ENCODE results near the gene TNNT2. TPM values are rescaled to one million over a fixed set of nuclear protein-coding genes. Genes with fewer than 3 reads are reported as not detected.

TNNT2 gene
- total RNA-seq, 1 donor, result not detected

GRCh38 chr1:201346337-201346939 lies 31.0 kb downstream of the TNNT2 start:
- no peaks in the 10 kb centered on the region for H3K4me1 ChIP-seq (ENCODE audit: insufficient read depth, low read length)
- peak; percentile 91 for DNase-seq (ENCODE audit: insufficient read length, low spot score, missing footprints)
- H3K9me3 ChIP-seq (ENCODE audit: low read depth, low read length), result peaks cover 4% of the 10 kb centered on the region
- peaks cover 15% of the 10 kb centered on the region for H3K27me3 ChIP-seq (ENCODE audit: insufficient read depth, low read length)
- H3K4me2 ChIP-seq (ENCODE audit: insufficient read depth, low read length), result no peak overlapping the region
- no peaks in the 10 kb centered on the region for H3K79me2 ChIP-seq (ENCODE audit: insufficient read depth, low read length)
- no peaks in the 10 kb centered on the region for H4K20me1 ChIP-seq (ENCODE audit: insufficient read depth, low read length)
- no peaks in the 10 kb centered on the region for H3K36me3 ChIP-seq (ENCODE audit: insufficient read depth, low read length)
- H2AFZ ChIP-seq (ENCODE audit: low read length), result peak overlapping the region; percentile 47
- TF ChIP-seq CTCF (IDR thresholded peaks at IDR 0.05; ENCODE audit: extremely low read depth, low read depth, low read length), result peak; percentile 87
- H3K27ac ChIP-seq (ENCODE audit: low read depth, low read length), result no peak overlapping the region
- no peak overlapping the region for H3K4me3 ChIP-seq (ENCODE audit: insufficient read depth, low read length)

GRCh38 chr1:201345081-201345355 lies 32.5 kb downstream of the TNNT2 start:
- no peaks in the 10 kb centered on the region for H3K79me2 ChIP-seq (ENCODE audit: insufficient read depth, low read length)
- no peak for DNase-seq (ENCODE audit: insufficient read length, low spot score, missing footprints)
- H3K36me3 ChIP-seq (ENCODE audit: insufficient read depth, low read length), result no peaks in the 10 kb centered on the region
- H3K4me2 ChIP-seq (ENCODE audit: insufficient read depth, low read length), result no peak overlapping the region
- H3K27me3 ChIP-seq (ENCODE audit: insufficient read depth, low read length), result peaks cover 28% of the 10 kb centered on the region
- no peaks in the 10 kb centered on the region for H3K4me1 ChIP-seq (ENCODE audit: insufficient read depth, low read length)
- H4K20me1 ChIP-seq (ENCODE audit: insufficient read depth, low read length), result no peaks in the 10 kb centered on the region
- no peak overlapping the region for H3K27ac ChIP-seq (ENCODE audit: low read depth, low read length)
- H3K4me3 ChIP-seq (ENCODE audit: insufficient read depth, low read length), result no peak overlapping the region
- no peak for TF ChIP-seq CTCF (IDR thresholded peaks at IDR 0.05; ENCODE audit: extremely low read depth, low read depth, low read length)
- H2AFZ ChIP-seq (ENCODE audit: low read length), result no peak overlapping the region
- peaks cover 8% of the 10 kb centered on the region for H3K9me3 ChIP-seq (ENCODE audit: low read depth, low read length)

GRCh38 chr1:201344206-201345080 lies 33.0 kb downstream of the TNNT2 start:
- no peak for DNase-seq (ENCODE audit: insufficient read length, low spot score, missing footprints)
- Histone ChIP-seq H4K20me1 (ENCODE audit: insufficient read depth, low read length) (no peaks in the 10 kb centered on the region), H3K9me3 (ENCODE audit: low read depth, low read length) (peaks cover 8% of the 10 kb centered on the region), H3K36me3 (ENCODE audit: insufficient read depth, low read length) (no peaks in the 10 kb centered on the region), H3K4me2 (ENCODE audit: insufficient read depth, low read length) (no peak overlapping the region), H3K79me2 (ENCODE audit: insufficient read depth, low read length) (no peaks in the 10 kb centered on the region), H3K4me1 (ENCODE audit: insufficient read depth, low read length) (no peaks in the 10 kb centered on the region), H2AFZ (ENCODE audit: low read length) (no peak overlapping the region), H3K27ac (ENCODE audit: low read depth, low read length) (no peak overlapping the region), H3K4me3 (ENCODE audit: insufficient read depth, low read length) (no peak overlapping the region), H3K27me3 (ENCODE audit: insufficient read depth, low read length) (peaks cover 28% of the 10 kb centered on the region)
- no peak for TF ChIP-seq CTCF (IDR thresholded peaks at IDR 0.05; ENCODE audit: extremely low read depth, low read depth, low read length)

GRCh38 chr1:201341377-201341776 lies 36.1 kb downstream of the TNNT2 start:
- no peak for DNase-seq (ENCODE audit: insufficient read length, low spot score, missing footprints)
- H3K27me3 ChIP-seq (ENCODE audit: insufficient read depth, low read length), result peaks cover 31% of the 10 kb centered on the region

More at GRCh38 chr1:201341377-201341776, 36.1 kb downstream of the TNNT2 start:
- Histone ChIP-seq H3K27ac (ENCODE audit: low read depth, low read length) (no peak overlapping the region), H3K9me3 (ENCODE audit: low read depth, low read length) (peaks cover 8% of the 10 kb centered on the region), H3K79me2 (ENCODE audit: insufficient read depth, low read length) (no peaks in the 10 kb centered on the region), H2AFZ (ENCODE audit: low read length) (no peak overlapping the region), H3K4me1 (ENCODE audit: insufficient read depth, low read length) (no peaks in the 10 kb centered on the region), H3K36me3 (ENCODE audit: insufficient read depth, low read length) (no peaks in the 10 kb centered on the region), H4K20me1 (ENCODE audit: insufficient read depth, low read length) (no peaks in the 10 kb centered on the region), H3K4me3 (ENCODE audit: insufficient read depth, low read length) (no peak overlapping the region), H3K4me2 (ENCODE audit: insufficient read depth, low read length) (no peak overlapping the region)
- no peak for TF ChIP-seq CTCF (IDR thresholded peaks at IDR 0.05; ENCODE audit: extremely low read depth, low read depth, low read length)
